ENCODE results near the gene IL20RA.

DNA sequence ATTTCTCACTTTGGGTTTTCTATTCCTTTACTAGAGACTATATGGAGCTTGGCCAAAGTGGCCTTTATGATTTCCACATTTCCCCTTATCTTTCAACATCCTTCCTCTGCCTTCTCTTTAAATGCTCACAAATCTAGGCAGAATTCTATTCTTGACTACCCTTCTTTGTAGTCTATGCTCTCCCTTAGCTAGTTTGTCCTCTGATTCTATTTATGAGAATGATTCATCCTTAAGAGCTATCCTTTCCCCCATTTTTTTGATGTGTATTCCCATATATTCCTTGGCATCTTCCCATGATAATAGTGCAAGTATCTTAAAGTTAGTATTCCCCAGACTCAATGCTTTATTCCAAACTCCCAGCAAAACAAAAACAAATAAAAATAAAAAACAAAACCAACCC lies 53.1 kb downstream of the IL20RA start:
- TF ChIP-seq, protein P1, sequence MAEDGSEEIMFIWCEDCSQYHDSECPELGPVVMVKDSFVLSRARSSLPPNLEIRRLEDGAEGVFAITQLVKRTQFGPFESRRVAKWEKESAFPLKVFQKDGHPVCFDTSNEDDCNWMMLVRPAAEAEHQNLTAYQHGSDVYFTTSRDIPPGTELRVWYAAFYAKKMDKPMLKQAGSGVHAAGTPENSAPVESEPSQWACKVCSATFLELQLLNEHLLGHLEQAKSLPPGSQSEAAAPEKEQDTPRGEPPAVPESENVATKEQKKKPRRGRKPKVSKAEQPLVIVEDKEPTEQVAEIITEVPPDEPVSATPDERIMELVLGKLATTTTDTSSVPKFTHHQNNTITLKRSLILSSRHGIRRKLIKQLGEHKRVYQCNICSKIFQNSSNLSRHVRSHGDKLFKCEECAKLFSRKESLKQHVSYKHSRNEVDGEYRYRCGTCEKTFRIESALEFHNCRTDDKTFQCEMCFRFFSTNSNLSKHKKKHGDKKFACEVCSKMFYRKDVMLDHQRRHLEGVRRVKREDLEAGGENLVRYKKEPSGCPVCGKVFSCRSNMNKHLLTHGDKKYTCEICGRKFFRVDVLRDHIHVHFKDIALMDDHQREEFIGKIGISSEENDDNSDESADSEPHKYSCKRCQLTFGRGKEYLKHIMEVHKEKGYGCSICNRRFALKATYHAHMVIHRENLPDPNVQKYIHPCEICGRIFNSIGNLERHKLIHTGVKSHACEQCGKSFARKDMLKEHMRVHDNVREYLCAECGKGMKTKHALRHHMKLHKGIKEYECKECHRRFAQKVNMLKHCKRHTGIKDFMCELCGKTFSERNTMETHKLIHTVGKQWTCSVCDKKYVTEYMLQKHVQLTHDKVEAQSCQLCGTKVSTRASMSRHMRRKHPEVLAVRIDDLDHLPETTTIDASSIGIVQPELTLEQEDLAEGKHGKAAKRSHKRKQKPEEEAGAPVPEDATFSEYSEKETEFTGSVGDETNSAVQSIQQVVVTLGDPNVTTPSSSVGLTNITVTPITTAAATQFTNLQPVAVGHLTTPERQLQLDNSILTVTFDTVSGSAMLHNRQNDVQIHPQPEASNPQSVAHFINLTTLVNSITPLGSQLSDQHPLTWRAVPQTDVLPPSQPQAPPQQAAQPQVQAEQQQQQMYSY (CRISPR knock-in tag; IDR thresholded peaks at IDR 0.05): no peak
- TF ChIP-seq ZNF773 (CRISPR knock-in tag; IDR thresholded peaks at IDR 0.05; ENCODE audit: borderline replicate concordance) (no peak), SRF (IDR thresholded peaks at IDR 0.05; ENCODE audit: low read depth, low read length) (no peak), POLR2A (IDR thresholded peaks at IDR 0.05; ENCODE audit: insufficient read depth in 1 of 2, low read depth in 2 of 2, low read length in 2 of 2) (no peak), ZNF34 (CRISPR knock-in tag; IDR thresholded peaks at IDR 0.05; ENCODE audit: borderline replicate concordance) (no peak)
- TF ChIP-seq, protein P2, sequence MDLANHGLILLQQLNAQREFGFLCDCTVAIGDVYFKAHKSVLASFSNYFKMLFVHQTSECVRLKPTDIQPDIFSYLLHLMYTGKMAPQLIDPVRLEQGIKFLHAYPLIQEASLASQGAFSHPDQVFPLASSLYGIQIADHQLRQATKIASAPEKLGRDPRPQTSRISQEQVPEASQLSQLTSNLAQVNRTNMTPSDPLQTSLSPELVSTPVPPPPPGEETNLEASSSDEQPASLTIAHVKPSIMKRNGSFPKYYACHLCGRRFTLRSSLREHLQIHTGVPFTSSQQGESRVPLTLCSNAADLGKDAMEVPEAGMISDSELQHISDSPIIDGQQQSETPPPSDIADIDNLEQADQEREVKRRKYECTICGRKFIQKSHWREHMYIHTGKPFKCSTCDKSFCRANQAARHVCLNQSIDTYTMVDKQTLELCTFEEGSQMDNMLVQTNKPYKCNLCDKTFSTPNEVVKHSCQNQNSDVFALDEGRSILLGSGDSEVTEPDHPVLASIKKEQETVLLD (CRISPR knock-in tag; IDR thresholded peaks at IDR 0.05; ENCODE audit: low read depth): no peak
- TF ChIP-seq, protein P3, sequence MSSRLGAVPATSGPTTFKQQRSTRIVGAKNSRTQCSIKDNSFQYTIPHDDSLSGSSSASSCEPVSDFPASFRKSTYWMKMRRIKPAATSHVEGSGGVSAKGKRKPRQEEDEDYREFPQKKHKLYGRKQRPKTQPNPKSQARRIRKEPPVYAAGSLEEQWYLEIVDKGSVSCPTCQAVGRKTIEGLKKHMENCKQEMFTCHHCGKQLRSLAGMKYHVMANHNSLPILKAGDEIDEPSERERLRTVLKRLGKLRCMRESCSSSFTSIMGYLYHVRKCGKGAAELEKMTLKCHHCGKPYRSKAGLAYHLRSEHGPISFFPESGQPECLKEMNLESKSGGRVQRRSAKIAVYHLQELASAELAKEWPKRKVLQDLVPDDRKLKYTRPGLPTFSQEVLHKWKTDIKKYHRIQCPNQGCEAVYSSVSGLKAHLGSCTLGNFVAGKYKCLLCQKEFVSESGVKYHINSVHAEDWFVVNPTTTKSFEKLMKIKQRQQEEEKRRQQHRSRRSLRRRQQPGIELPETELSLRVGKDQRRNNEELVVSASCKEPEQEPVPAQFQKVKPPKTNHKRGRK (CRISPR knock-in tag; IDR thresholded peaks at IDR 0.05): no peak
